Glutamatergic neuron (in vitro differentiated cells): ENCODE results near the gene RALA. TPM values are rescaled to one million over a fixed set of nuclear protein-coding genes. Genes with fewer than 3 reads are reported as not detected.

Experiments used
- DNase-seq: peaks from one replicate; pipeline ENCODE4 v3.0.0; 2022
- H3K27ac Mint-ChIP-seq: one replicate; pipeline ENCODE4 v1.8.0; 2020; ENCODE audit warnings: mild to moderate bottlenecking, mixed read lengths, inconsistent platforms; ENCODE audit not compliant: unreplicated experiment
- H3K27me3 Mint-ChIP-seq: one replicate; pipeline ENCODE4 v1.8.0; 2020; ENCODE audit warnings: mild to moderate bottlenecking, moderate library complexity, mixed read lengths, inconsistent platforms; ENCODE audit not compliant: unreplicated experiment
- H3K36me3 Mint-ChIP-seq: one replicate; pipeline ENCODE4 v1.8.0; 2020; ENCODE audit warnings: mild to moderate bottlenecking, mixed read lengths, inconsistent platforms; ENCODE audit not compliant: unreplicated experiment
- H3K4me1 Mint-ChIP-seq: one replicate; pipeline ENCODE4 v1.8.0; 2020; ENCODE audit warnings: mild to moderate bottlenecking, low read depth, mixed read lengths, inconsistent platforms; ENCODE audit not compliant: unreplicated experiment
- H3K4me3 Mint-ChIP-seq: one replicate; pipeline ENCODE4 v1.8.0; 2020; ENCODE audit warnings: mild to moderate bottlenecking, mixed read lengths, inconsistent platforms; ENCODE audit not compliant: unreplicated experiment
- H3K9me3 Mint-ChIP-seq: one replicate; pipeline ENCODE4 v1.8.0; 2020; ENCODE audit warnings: mild to moderate bottlenecking, moderate library complexity, mixed read lengths, inconsistent platforms; ENCODE audit not compliant: unreplicated experiment
- CTCF ChIP-seq: fragments of 200-600 bp; sonication (generic); IDR thresholded peaks from one replicate; pipeline ENCODE4 v1.5.0; 2021; ENCODE audit not compliant: partially characterized antibody, unreplicated experiment
- total RNA-seq: library from RNA; stranded (reverse); fragmentation: NEBNext Ultra II Directional; extraction: Animal tissue kit (Norgen Biotek cat#: 25700); gene quantifications from one replicate; pipeline ENCODE4 v1.2.1, GENCODE V29; 2021; ENCODE audit not compliant: unreplicated experiment

Gene RALA
- total RNA-seq, 1 donor from 2014 or later: 69.9 TPM

- no peak for DNase-seq
- peaks cover 4% of the 10 kb centered on the region for H3K4me1 Mint-ChIP-seq
- no peak overlapping the region for H3K27ac Mint-ChIP-seq
- H3K36me3 Mint-ChIP-seq: peaks cover 25% of the 10 kb centered on the region
- peaks cover 5% of the 10 kb centered on the region for H3K9me3 Mint-ChIP-seq
- no peak overlapping the region for H3K4me3 Mint-ChIP-seq
- peaks cover 8% of the 10 kb centered on the region for H3K27me3 Mint-ChIP-seq
- TF ChIP-seq CTCF: no peak
Measured at GRCh38 chr7:39714447-39715091, 91.2 kb downstream of the RALA start.

- DNase-seq: no peak
- Mint-ChIP-seq H3K36me3 (peaks cover 13% of the 10 kb centered on the region), H3K4me3 (no peak overlapping the region), H3K4me1 (no peaks in the 10 kb centered on the region), H3K9me3 (peaks cover 1% of the 10 kb centered on the region), H3K27ac (no peak overlapping the region), H3K27me3 (peaks cover 2% of the 10 kb centered on the region)
- TF ChIP-seq CTCF: no peak
Measured at GRCh38 chr7:39720586-39720985, 97.2 kb downstream of the RALA start.

GRCh38 chr7:39721345-39721744 is 98.0 kb downstream of the RALA start:
- no peak for TF ChIP-seq CTCF
- H3K27me3 Mint-ChIP-seq: peaks cover 2% of the 10 kb centered on the region
- H3K4me3 Mint-ChIP-seq: no peak overlapping the region
- no peak for DNase-seq
- H3K4me1 Mint-ChIP-seq: no peaks in the 10 kb centered on the region
- no peak overlapping the region for H3K27ac Mint-ChIP-seq
- H3K36me3 Mint-ChIP-seq: peaks cover 8% of the 10 kb centered on the region
- no peaks in the 10 kb centered on the region for H3K9me3 Mint-ChIP-seq

GRCh38 chr7:39721919-39722597 is 98.7 kb downstream of the RALA start:
- Mint-ChIP-seq H3K4me3 (no peak overlapping the region), H3K27ac (no peak overlapping the region), H3K4me1 (no peaks in the 10 kb centered on the region), H3K36me3 (peaks cover 8% of the 10 kb centered on the region), H3K27me3 (peaks cover 2% of the 10 kb centered on the region), H3K9me3 (no peaks in the 10 kb centered on the region)
- no peak for TF ChIP-seq CTCF
- DNase-seq: no peak

GRCh38 chr7:39727231-39728012 is 104.0 kb downstream of the RALA start:
- Mint-ChIP-seq H3K9me3 (no peaks in the 10 kb centered on the region), H3K36me3 (no peaks in the 10 kb centered on the region)
- TF ChIP-seq CTCF: no peak

More at GRCh38 chr7:39727231-39728012, 104.0 kb downstream of the RALA start:
- peaks cover 4% of the 10 kb centered on the region for H3K27me3 Mint-ChIP-seq
- H3K27ac Mint-ChIP-seq: no peak overlapping the region
- H3K4me3 Mint-ChIP-seq: no peak overlapping the region
- H3K4me1 Mint-ChIP-seq: no peaks in the 10 kb centered on the region
- no peak for DNase-seq
